Stimulated activated CD8-positive, alpha-beta memory T cell treated with anti-CD3 and anti-CD28 coated beads, Interleukin-7, amount 100 ng/mL, for 4 hours (primary cell): ENCODE results near the gene TAS2R8.
"Not testable (repeated sequence)": the region's sequence is repeated elsewhere in the genome, so short reads cannot be mapped to it uniquely, and the experiment has no call there.

ENCODE experiments used
- DNase-seq, 2 donors: peaks; one replicate each; pipeline ENCODE4 v3.0.0-alpha.2; 2020; ENCODE audit warnings: low read depth in 2 of 2

The TAS2R8 gene

GRCh38 chr12:10807186-10807585, at the start of gene TAS2R8:
TAS2R8 (minus strand) TSS chr12:10807286; CDS start chr12:10806980, 306 bp downstream.
- no peak for DNase-seq

GRCh38 chr12:10855807-10856206, 48.7 kb upstream of the TAS2R8 start:
- DNase-seq: no peak

- no peak for DNase-seq
These were observed 46.7 kb upstream of the TAS2R8 start for GRCh38 chr12:10853776-10854175.

GRCh38 chr12:10851243-10851858, 44.3 kb upstream of the TAS2R8 start:
- DNase-seq: no peak

- no peak for DNase-seq
These were observed 42.4 kb upstream of the TAS2R8 start, which contains the start of gene PRR4 for GRCh38 chr12:10849425-10849878. PRR4 (minus strand) TSS chr12:10849475; CDS start chr12:10849437, 38 bp downstream.

- DNase-seq: no peak
These were observed 40.7 kb upstream of the TAS2R8 start for GRCh38 chr12:10847744-10848143.

- DNase-seq: no peak
These were observed 35.8 kb upstream of the TAS2R8 start for GRCh38 chr12:10842862-10843261.

GRCh38 chr12:10838461-10838860, 31.4 kb upstream of the TAS2R8 start:
- no peak for DNase-seq

GRCh38 chr12:10829994-10830393, 22.9 kb upstream of the TAS2R8 start:
- DNase-seq: no peak

GRCh38 chr12:10826258-10826657, 19.2 kb upstream of the TAS2R8 start, which contains the start of gene TAS2R10:
TAS2R10 (minus strand) TSS chr12:10826358; CDS start chr12:10826269, 89 bp downstream.
- DNase-seq: no peak

- DNase-seq: no peak
These were observed 17.9 kb upstream of the TAS2R8 start for GRCh38 chr12:10824957-10825356.

- no peak for DNase-seq
These were observed 4.9 kb upstream of the TAS2R8 start for GRCh38 chr12:10811883-10812536.

GRCh38 chr12:10810068-10810467, 3.0 kb upstream of the TAS2R8 start, which contains the start of gene TAS2R9:
TAS2R9 (minus strand) TSS chr12:10810168; CDS start chr12:10810075, 93 bp downstream.
- DNase-seq: no peak

GRCh38 chr12:10802587-10802986, 4.5 kb downstream of the TAS2R8 start, which contains the start of gene TAS2R7:
TAS2R7 (minus strand) TSS chr12:10802627; CDS start chr12:10802570, 57 bp downstream.
- no peak for DNase-seq

GRCh38 chr12:10801741-10802140, 5.3 kb downstream of the TAS2R8 start:
- DNase-seq: no peak

GRCh38 chr12:10794222-10794621, 12.9 kb downstream of the TAS2R8 start:
- DNase-seq: no peak

GRCh38 chr12:10791769-10792168, 15.3 kb downstream of the TAS2R8 start:
- DNase-seq: not testable (repeated sequence)

GRCh38 chr12:10783252-10783651, 23.8 kb downstream of the TAS2R8 start:
- DNase-seq: no peak

- DNase-seq: no peak
These were observed 28.0 kb downstream of the TAS2R8 start for GRCh38 chr12:10779103-10779502.

GRCh38 chr12:10771132-10771733, 35.9 kb downstream of the TAS2R8 start:
- DNase-seq: no peak

- DNase-seq: no peak
These were observed 47.4 kb downstream of the TAS2R8 start for GRCh38 chr12:10759657-10760056.

GRCh38 chr12:10756194-10756593, 50.9 kb downstream of the TAS2R8 start:
- no peak for DNase-seq
